Measurements from ENCODE around the gene CACNA2D3. TPM values are rescaled to one million over a fixed set of nuclear protein-coding genes. Genes with fewer than 3 reads are reported as not detected.

CACNA2D3 gene
- total RNA-seq, 2 experiments from 2014 or later, result not detected

- no peak for DNase-seq
- Mint-ChIP-seq H3K27ac (no peak overlapping the region), H3K4me1 (no peaks in the 10 kb centered on the region), H3K4me3 (no peak overlapping the region), H3K36me3 (no peaks in the 10 kb centered on the region), H3K27me3 (peaks cover 3% of the 10 kb centered on the region), H3K9me3 (peaks cover 10% of the 10 kb centered on the region)
Observed at GRCh38 chr3:54649551-54649950, 527.2 kb downstream of the CACNA2D3 start.

- Mint-ChIP-seq H3K9me3 (peaks cover 1% of the 10 kb centered on the region), H3K27me3 (peaks cover 3% of the 10 kb centered on the region), H3K27ac (no peak overlapping the region), H3K36me3 (no peaks in the 10 kb centered on the region), H3K4me1 (no peaks in the 10 kb centered on the region), H3K4me3 (no peak overlapping the region)
- DNase-seq, result no peak
Observed at GRCh38 chr3:54653456-54654195, 531.3 kb downstream of the CACNA2D3 start.

- Mint-ChIP-seq H3K4me1 (no peaks in the 10 kb centered on the region), H3K4me3 (no peak overlapping the region), H3K27me3 (peaks cover 3% of the 10 kb centered on the region), H3K9me3 (peaks cover 1% of the 10 kb centered on the region), H3K27ac (no peak overlapping the region), H3K36me3 (no peaks in the 10 kb centered on the region)
- DNase-seq, result no peak
Observed at GRCh38 chr3:54654776-54655175, 532.4 kb downstream of the CACNA2D3 start.

- H3K9me3 Mint-ChIP-seq, result no peaks in the 10 kb centered on the region
- no peaks in the 10 kb centered on the region for H3K36me3 Mint-ChIP-seq
- H3K27me3 Mint-ChIP-seq, result no peaks in the 10 kb centered on the region
- H3K4me1 Mint-ChIP-seq, result no peaks in the 10 kb centered on the region
- no peak overlapping the region for H3K27ac Mint-ChIP-seq
- no peak overlapping the region for H3K4me3 Mint-ChIP-seq
- no peak for DNase-seq
Observed at GRCh38 chr3:54659347-54659746, 537.0 kb downstream of the CACNA2D3 start.

GRCh38 chr3:54660714-54661132 is 538.4 kb downstream of the CACNA2D3 start:
- no peak overlapping the region for H3K27ac Mint-ChIP-seq
- no peaks in the 10 kb centered on the region for H3K36me3 Mint-ChIP-seq
- no peaks in the 10 kb centered on the region for H3K9me3 Mint-ChIP-seq
- H3K4me1 Mint-ChIP-seq, result no peaks in the 10 kb centered on the region
- no peaks in the 10 kb centered on the region for H3K27me3 Mint-ChIP-seq
- DNase-seq, result no peak
- no peak overlapping the region for H3K4me3 Mint-ChIP-seq

- H3K27me3 Mint-ChIP-seq, result no peaks in the 10 kb centered on the region
- no peaks in the 10 kb centered on the region for H3K36me3 Mint-ChIP-seq
- DNase-seq, result no peak
- H3K4me1 Mint-ChIP-seq, result no peaks in the 10 kb centered on the region
- H3K4me3 Mint-ChIP-seq, result no peak overlapping the region
- H3K9me3 Mint-ChIP-seq, result no peaks in the 10 kb centered on the region
- no peak overlapping the region for H3K27ac Mint-ChIP-seq
Observed at GRCh38 chr3:54661151-54661550, 538.8 kb downstream of the CACNA2D3 start.

GRCh38 chr3:54663501-54664011 is 541.2 kb downstream of the CACNA2D3 start:
- Mint-ChIP-seq H3K36me3 (no peaks in the 10 kb centered on the region), H3K4me3 (no peak overlapping the region), H3K9me3 (no peaks in the 10 kb centered on the region), H3K27me3 (no peaks in the 10 kb centered on the region), H3K4me1 (no peaks in the 10 kb centered on the region), H3K27ac (no peak overlapping the region)
- DNase-seq, result no peak

GRCh38 chr3:54665016-54665600 is 542.8 kb downstream of the CACNA2D3 start:
- Mint-ChIP-seq H3K27ac (no peak overlapping the region), H3K4me1 (no peaks in the 10 kb centered on the region), H3K36me3 (no peaks in the 10 kb centered on the region), H3K9me3 (no peaks in the 10 kb centered on the region), H3K4me3 (no peak overlapping the region), H3K27me3 (no peaks in the 10 kb centered on the region)
- DNase-seq, result no peak

GRCh38 chr3:54668236-54668635 is 545.9 kb downstream of the CACNA2D3 start:
- no peaks in the 10 kb centered on the region for H3K36me3 Mint-ChIP-seq
- no peak overlapping the region for H3K27ac Mint-ChIP-seq
- H3K4me3 Mint-ChIP-seq, result no peak overlapping the region
- no peak for DNase-seq
- H3K4me1 Mint-ChIP-seq, result no peaks in the 10 kb centered on the region
- no peaks in the 10 kb centered on the region for H3K27me3 Mint-ChIP-seq
- H3K9me3 Mint-ChIP-seq, result no peaks in the 10 kb centered on the region

- no peak overlapping the region for H3K27ac Mint-ChIP-seq
- no peaks in the 10 kb centered on the region for H3K36me3 Mint-ChIP-seq
- H3K4me1 Mint-ChIP-seq, result no peaks in the 10 kb centered on the region
- H3K9me3 Mint-ChIP-seq, result no peaks in the 10 kb centered on the region
- H3K4me3 Mint-ChIP-seq, result no peak overlapping the region
- DNase-seq, result no peak
- H3K27me3 Mint-ChIP-seq, result peaks cover 7% of the 10 kb centered on the region
Observed at GRCh38 chr3:54670201-54671000, 548.0 kb downstream of the CACNA2D3 start.

GRCh38 chr3:54671511-54671910 is 549.2 kb downstream of the CACNA2D3 start:
- peaks cover 7% of the 10 kb centered on the region for H3K27me3 Mint-ChIP-seq
- DNase-seq, result no peak
- no peaks in the 10 kb centered on the region for H3K4me1 Mint-ChIP-seq
- H3K27ac Mint-ChIP-seq, result no peak overlapping the region
- H3K4me3 Mint-ChIP-seq, result no peak overlapping the region
- no peaks in the 10 kb centered on the region for H3K36me3 Mint-ChIP-seq
- H3K9me3 Mint-ChIP-seq, result no peaks in the 10 kb centered on the region

- H3K27me3 Mint-ChIP-seq, result peaks cover 7% of the 10 kb centered on the region
- no peak for DNase-seq
- no peaks in the 10 kb centered on the region for H3K9me3 Mint-ChIP-seq
- no peak overlapping the region for H3K4me3 Mint-ChIP-seq
- no peaks in the 10 kb centered on the region for H3K4me1 Mint-ChIP-seq
- no peak overlapping the region for H3K27ac Mint-ChIP-seq
- H3K36me3 Mint-ChIP-seq, result no peaks in the 10 kb centered on the region
Observed at GRCh38 chr3:54676087-54676486, 553.7 kb downstream of the CACNA2D3 start.

GRCh38 chr3:54681706-54682105 is 559.4 kb downstream of the CACNA2D3 start:
- H3K4me1 Mint-ChIP-seq, result no peaks in the 10 kb centered on the region
- no peaks in the 10 kb centered on the region for H3K36me3 Mint-ChIP-seq
- peaks cover 3% of the 10 kb centered on the region for H3K9me3 Mint-ChIP-seq
- no peak for DNase-seq
- no peaks in the 10 kb centered on the region for H3K27me3 Mint-ChIP-seq
- H3K4me3 Mint-ChIP-seq, result no peak overlapping the region
- H3K27ac Mint-ChIP-seq, result no peak overlapping the region

GRCh38 chr3:54685213-54685612 is 562.9 kb downstream of the CACNA2D3 start:
- Mint-ChIP-seq H3K27ac (no peak overlapping the region), H3K9me3 (peaks cover 3% of the 10 kb centered on the region), H3K4me3 (no peak overlapping the region), H3K27me3 (no peaks in the 10 kb centered on the region), H3K4me1 (no peaks in the 10 kb centered on the region), H3K36me3 (no peaks in the 10 kb centered on the region)
- DNase-seq, result no peak

- Mint-ChIP-seq H3K27me3 (no peaks in the 10 kb centered on the region), H3K36me3 (no peaks in the 10 kb centered on the region), H3K4me3 (no peak overlapping the region), H3K27ac (no peak overlapping the region), H3K4me1 (no peaks in the 10 kb centered on the region), H3K9me3 (no peaks in the 10 kb centered on the region)
- no peak for DNase-seq
Observed at GRCh38 chr3:54691289-54691771, 569.0 kb downstream of the CACNA2D3 start.
